Measurements from ENCODE around the gene TAF11L7.

DNA sequence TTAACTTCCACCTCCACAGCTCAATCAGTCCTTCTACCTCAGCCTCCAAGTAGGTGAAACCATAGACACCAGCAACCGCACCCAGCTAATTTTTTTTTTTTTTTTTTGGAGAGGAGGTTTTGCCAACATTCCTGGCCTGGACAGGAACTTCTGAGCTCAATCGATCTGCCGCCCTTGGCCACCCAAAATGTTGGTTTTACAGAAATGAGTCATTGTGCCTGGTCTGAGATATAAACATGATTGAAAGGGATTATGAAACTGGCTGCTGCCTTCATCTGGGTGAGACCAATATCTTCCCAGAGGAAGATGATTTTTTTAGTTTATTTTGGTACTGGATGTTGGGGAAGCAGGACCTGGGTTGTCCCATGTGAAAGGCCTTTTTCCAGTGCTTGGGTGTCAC is 33.8 kb upstream of the TAF11L7 start:
- no peak for TF ChIP-seq POLR2A (IDR thresholded peaks at IDR 0.05)
- TF ChIP-seq, protein P1, sequence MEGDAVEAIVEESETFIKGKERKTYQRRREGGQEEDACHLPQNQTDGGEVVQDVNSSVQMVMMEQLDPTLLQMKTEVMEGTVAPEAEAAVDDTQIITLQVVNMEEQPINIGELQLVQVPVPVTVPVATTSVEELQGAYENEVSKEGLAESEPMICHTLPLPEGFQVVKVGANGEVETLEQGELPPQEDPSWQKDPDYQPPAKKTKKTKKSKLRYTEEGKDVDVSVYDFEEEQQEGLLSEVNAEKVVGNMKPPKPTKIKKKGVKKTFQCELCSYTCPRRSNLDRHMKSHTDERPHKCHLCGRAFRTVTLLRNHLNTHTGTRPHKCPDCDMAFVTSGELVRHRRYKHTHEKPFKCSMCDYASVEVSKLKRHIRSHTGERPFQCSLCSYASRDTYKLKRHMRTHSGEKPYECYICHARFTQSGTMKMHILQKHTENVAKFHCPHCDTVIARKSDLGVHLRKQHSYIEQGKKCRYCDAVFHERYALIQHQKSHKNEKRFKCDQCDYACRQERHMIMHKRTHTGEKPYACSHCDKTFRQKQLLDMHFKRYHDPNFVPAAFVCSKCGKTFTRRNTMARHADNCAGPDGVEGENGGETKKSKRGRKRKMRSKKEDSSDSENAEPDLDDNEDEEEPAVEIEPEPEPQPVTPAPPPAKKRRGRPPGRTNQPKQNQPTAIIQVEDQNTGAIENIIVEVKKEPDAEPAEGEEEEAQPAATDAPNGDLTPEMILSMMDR (IDR thresholded peaks at IDR 0.05): no peak
- TF ChIP-seq POLR2AphosphoS5 (IDR thresholded peaks at IDR 0.05): no peak
- no peak for TF ChIP-seq EP300 (IDR thresholded peaks at IDR 0.05; ENCODE audit: low read depth)

All from transverse colon (tissue), 4 donors.